GM23338 (cell line): Measurements from ENCODE around the gene CDIPT. TPM values are rescaled to one million over a fixed set of nuclear protein-coding genes. Genes with fewer than 3 reads are reported as not detected.

Experiments
- ATAC-seq: fragments of 200-7000 bp; cut with Tn5 transposase; 3 replicates; pipeline ENCODE4 v1.9.1; 2020
- DNase-seq: peaks from one replicate; pipeline ENCODE4 v3.0.0-alpha.2; 2015; ENCODE audit warnings: low spot score
- H2AFZ ChIP-seq: fragments of 200-600 bp; sonication (generic); 2 replicates; pipeline ENCODE4 v1.8.0; 2016; ENCODE audit warnings: antibody characterized with exemption, mild to moderate bottlenecking, moderate library complexity
- H3F3A ChIP-seq: fragments of 200-600 bp; sonication (generic); replicated peaks from 2 replicates; pipeline ENCODE4 v1.8.0; 2017; ENCODE audit warnings: antibody characterized with exemption, mixed run types, low read depth
- H3K27ac ChIP-seq: fragments of 200-600 bp; sonication (generic); 2 replicates; pipeline ENCODE4 v1.6.1; 2016; ENCODE audit warnings: low read depth
- H3K27me3 ChIP-seq: fragments of 200-600 bp; sonication (generic); 2 replicates; pipeline ENCODE4 v1.8.0; 2016; ENCODE audit warnings: mild to moderate bottlenecking, mixed run types, moderate library complexity; ENCODE audit not compliant: insufficient read depth
- H3K36me3 ChIP-seq: fragments of 200-600 bp; sonication (generic); 2 replicates; pipeline ENCODE4 v1.8.0; 2016; ENCODE audit warnings: mild to moderate bottlenecking; ENCODE audit not compliant: insufficient read depth
- H3K4me1 ChIP-seq: fragments of 200-600 bp; sonication (generic); 2 replicates; pipeline ENCODE4 v1.8.0; 2016; ENCODE audit warnings: mild to moderate bottlenecking, moderate library complexity; ENCODE audit not compliant: insufficient read depth
- H3K4me2 ChIP-seq: fragments of 200-600 bp; sonication (generic); 2 replicates; pipeline ENCODE4 v1.7.1; 2017; ENCODE audit warnings: mixed run types
- H3K4me3 ChIP-seq: fragments of 200-600 bp; sonication (generic); 2 replicates; pipeline ENCODE4 v1.6.1; 2016; ENCODE audit warnings: mixed run types
- H3K79me2 ChIP-seq: fragments of 200-600 bp; sonication (generic); replicated peaks from 2 replicates; pipeline ENCODE4 v1.8.0; 2017; ENCODE audit warnings: mild to moderate bottlenecking; ENCODE audit not compliant: insufficient read depth
- H3K9me2 ChIP-seq: fragments of 200-600 bp; sonication (generic); 2 replicates; pipeline ENCODE4 v1.8.0; 2017; ENCODE audit not compliant: insufficient read depth
- H4K20me1 ChIP-seq: fragments of 200-600 bp; sonication (generic); replicated peaks from 2 replicates; pipeline ENCODE4 v1.8.0; 2017; ENCODE audit warnings: mild to moderate bottlenecking; ENCODE audit not compliant: insufficient read depth
- H3K27ac Mint-ChIP-seq: 2 replicates; pipeline ENCODE4 v1.8.0; 2020; ENCODE audit warnings: inconsistent platforms, mild to moderate bottlenecking, moderate library complexity, mixed read lengths
- H3K27me3 Mint-ChIP-seq: 3 replicates; pipeline ENCODE4 v1.8.0; 2022; ENCODE audit warnings: low read depth, mild to moderate bottlenecking, moderate library complexity, mixed read lengths, inconsistent platforms; ENCODE audit not compliant: insufficient read depth, poor library complexity
- H3K36me3 Mint-ChIP-seq: 3 replicates; pipeline ENCODE4 v1.8.0; 2021; ENCODE audit warnings: low read depth, mild to moderate bottlenecking, inconsistent platforms, moderate library complexity, mixed read lengths
- H3K4me1 Mint-ChIP-seq: 3 replicates; pipeline ENCODE4 v1.8.0; 2020; ENCODE audit warnings: mild to moderate bottlenecking, inconsistent platforms, mixed read lengths
- H3K4me3 Mint-ChIP-seq: 3 replicates; pipeline ENCODE4 v1.8.0; 2021; ENCODE audit warnings: moderate library complexity, mild to moderate bottlenecking, inconsistent platforms, mixed read lengths
- H3K9me3 Mint-ChIP-seq: 3 replicates; pipeline ENCODE4 v1.8.0; 2020; ENCODE audit warnings: moderate library complexity, mild to moderate bottlenecking, inconsistent platforms, mixed read lengths
- CREB1 ChIP-seq: fragments of 250-450 bp; sonication (Bioruptor Pico); IDR thresholded peaks from 2 replicates; pipeline ENCODE4 v1.5.0; 2020; ENCODE audit warnings: low read depth, mild to moderate bottlenecking, moderate library complexity
- EZH2phosphoT487 ChIP-seq: fragments of 200-600 bp; sonication (generic); IDR thresholded peaks from one replicate; pipeline ENCODE4 v1.8.1; 2018; ENCODE audit warnings: antibody characterized with exemption; ENCODE audit not compliant: unreplicated experiment
- JUNB ChIP-seq: IDR thresholded peaks from one replicate; pipeline ENCODE4 v1.6.1; 2016; ENCODE audit warnings: antibody characterized with exemption; ENCODE audit not compliant: unreplicated experiment
- POLR2AphosphoS5 ChIP-seq: IDR thresholded peaks from 2 replicates; pipeline ENCODE4 v1.6.1; 2016; ENCODE audit warnings: antibody characterized with exemption, low read depth
- STAT1 ChIP-seq: IDR thresholded peaks from one replicate; pipeline ENCODE4 v1.6.1; 2016; ENCODE audit warnings: antibody characterized with exemption; ENCODE audit not compliant: unreplicated experiment
- ZNF114 ChIP-seq: fragments of 250-450 bp; sonication (Bioruptor Pico); IDR thresholded peaks from 2 replicates; pipeline ENCODE4 v1.5.0; 2020; ENCODE audit warnings: mild to moderate bottlenecking, moderate library complexity
- polyA plus RNA-seq: library from polyadenylated mRNA; unstranded; fragments of >200 nt; fragmentation: Nextera tagmentation; extraction: Ambion mirVana; gene quantifications from 2 replicates; pipeline ENCODE4 v1.2.1, GENCODE V29; 2016
- total RNA-seq: library from RNA; depleted of rRNA; stranded (reverse); fragments of >200 nt; shearing (Covaris generic); gene quantifications from 2 replicates; pipeline ENCODE4 v1.2.3, GENCODE V29; 2014
- TF ChIP-seq, protein P1 (sequence below): fragments of 250-450 bp; sonication (Bioruptor Pico); IDR thresholded peaks from 2 replicates; pipeline ENCODE4 v1.5.0; 2020; ENCODE audit warnings: mild to moderate bottlenecking, moderate library complexity
- TF ChIP-seq, protein P2 (sequence below), 2 experiments: fragments of 200-600 bp in 1 of 2; sonication (generic) in 1 of 2; conservative IDR thresholded peaks; 2 replicates each; pipeline versions ENCODE4 v1.5.1 to v1.6.1; 2016 to 2017; ENCODE audit warnings: antibody characterized with exemption in 2 of 2, low read depth in 2 of 2, mild to moderate bottlenecking in 2 of 2, moderate library complexity in 1 of 2
- TF ChIP-seq, protein P3 (sequence below): IDR thresholded peaks from one replicate; pipeline ENCODE4 v1.6.1; 2018; ENCODE audit warnings: antibody characterized with exemption; ENCODE audit not compliant: unreplicated experiment

Gene CDIPT
- total and polyA plus RNA-seq, 2 experiments from 2014 or later: 36.2 to 78.1 TPM

DNA sequence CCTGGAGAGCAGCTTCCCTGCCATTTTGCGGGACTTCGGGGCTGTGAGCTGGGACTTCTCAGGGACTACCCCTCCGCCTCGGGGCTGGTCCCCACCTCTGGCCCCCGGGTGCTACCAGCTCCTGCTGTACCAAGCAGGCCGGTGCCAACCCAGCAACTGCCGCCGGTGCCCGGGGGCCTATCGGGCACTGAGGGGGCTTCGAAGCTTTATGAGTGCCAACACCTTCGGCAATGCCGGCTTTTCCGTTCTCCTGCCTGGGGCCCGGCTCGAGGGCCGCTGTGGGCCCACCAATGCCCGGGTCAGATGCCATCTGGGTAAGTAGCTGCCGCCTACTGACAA is 38.5 kb upstream of the CDIPT start:
- no peak for DNase-seq
- peaks cover 18% of the 10 kb centered on the region for H3K36me3 Mint-ChIP-seq
- no peaks in the 10 kb centered on the region for H3K9me3 Mint-ChIP-seq
- H3K27me3 Mint-ChIP-seq: peaks cover 18% of the 10 kb centered on the region
- 0 out of 2 replicates have a peak, but pooled peaks cover 6% of the 10 kb centered on the region for H4K20me1 ChIP-seq
- H3K36me3 ChIP-seq: no peaks in the 10 kb centered on the region
- H3K4me1 ChIP-seq: peaks cover 22% of the 10 kb centered on the region
- no peak overlapping the region for H2AFZ ChIP-seq
- peak overlapping the region; percentile 97 for H3K4me3 ChIP-seq
- peaks cover 14% of the 10 kb centered on the region; the same call in 1 of the 2 replicates for H3K79me2 ChIP-seq
- no peaks in the 10 kb centered on the region for H3K27me3 ChIP-seq
- TF ChIP-seq, protein P1, sequence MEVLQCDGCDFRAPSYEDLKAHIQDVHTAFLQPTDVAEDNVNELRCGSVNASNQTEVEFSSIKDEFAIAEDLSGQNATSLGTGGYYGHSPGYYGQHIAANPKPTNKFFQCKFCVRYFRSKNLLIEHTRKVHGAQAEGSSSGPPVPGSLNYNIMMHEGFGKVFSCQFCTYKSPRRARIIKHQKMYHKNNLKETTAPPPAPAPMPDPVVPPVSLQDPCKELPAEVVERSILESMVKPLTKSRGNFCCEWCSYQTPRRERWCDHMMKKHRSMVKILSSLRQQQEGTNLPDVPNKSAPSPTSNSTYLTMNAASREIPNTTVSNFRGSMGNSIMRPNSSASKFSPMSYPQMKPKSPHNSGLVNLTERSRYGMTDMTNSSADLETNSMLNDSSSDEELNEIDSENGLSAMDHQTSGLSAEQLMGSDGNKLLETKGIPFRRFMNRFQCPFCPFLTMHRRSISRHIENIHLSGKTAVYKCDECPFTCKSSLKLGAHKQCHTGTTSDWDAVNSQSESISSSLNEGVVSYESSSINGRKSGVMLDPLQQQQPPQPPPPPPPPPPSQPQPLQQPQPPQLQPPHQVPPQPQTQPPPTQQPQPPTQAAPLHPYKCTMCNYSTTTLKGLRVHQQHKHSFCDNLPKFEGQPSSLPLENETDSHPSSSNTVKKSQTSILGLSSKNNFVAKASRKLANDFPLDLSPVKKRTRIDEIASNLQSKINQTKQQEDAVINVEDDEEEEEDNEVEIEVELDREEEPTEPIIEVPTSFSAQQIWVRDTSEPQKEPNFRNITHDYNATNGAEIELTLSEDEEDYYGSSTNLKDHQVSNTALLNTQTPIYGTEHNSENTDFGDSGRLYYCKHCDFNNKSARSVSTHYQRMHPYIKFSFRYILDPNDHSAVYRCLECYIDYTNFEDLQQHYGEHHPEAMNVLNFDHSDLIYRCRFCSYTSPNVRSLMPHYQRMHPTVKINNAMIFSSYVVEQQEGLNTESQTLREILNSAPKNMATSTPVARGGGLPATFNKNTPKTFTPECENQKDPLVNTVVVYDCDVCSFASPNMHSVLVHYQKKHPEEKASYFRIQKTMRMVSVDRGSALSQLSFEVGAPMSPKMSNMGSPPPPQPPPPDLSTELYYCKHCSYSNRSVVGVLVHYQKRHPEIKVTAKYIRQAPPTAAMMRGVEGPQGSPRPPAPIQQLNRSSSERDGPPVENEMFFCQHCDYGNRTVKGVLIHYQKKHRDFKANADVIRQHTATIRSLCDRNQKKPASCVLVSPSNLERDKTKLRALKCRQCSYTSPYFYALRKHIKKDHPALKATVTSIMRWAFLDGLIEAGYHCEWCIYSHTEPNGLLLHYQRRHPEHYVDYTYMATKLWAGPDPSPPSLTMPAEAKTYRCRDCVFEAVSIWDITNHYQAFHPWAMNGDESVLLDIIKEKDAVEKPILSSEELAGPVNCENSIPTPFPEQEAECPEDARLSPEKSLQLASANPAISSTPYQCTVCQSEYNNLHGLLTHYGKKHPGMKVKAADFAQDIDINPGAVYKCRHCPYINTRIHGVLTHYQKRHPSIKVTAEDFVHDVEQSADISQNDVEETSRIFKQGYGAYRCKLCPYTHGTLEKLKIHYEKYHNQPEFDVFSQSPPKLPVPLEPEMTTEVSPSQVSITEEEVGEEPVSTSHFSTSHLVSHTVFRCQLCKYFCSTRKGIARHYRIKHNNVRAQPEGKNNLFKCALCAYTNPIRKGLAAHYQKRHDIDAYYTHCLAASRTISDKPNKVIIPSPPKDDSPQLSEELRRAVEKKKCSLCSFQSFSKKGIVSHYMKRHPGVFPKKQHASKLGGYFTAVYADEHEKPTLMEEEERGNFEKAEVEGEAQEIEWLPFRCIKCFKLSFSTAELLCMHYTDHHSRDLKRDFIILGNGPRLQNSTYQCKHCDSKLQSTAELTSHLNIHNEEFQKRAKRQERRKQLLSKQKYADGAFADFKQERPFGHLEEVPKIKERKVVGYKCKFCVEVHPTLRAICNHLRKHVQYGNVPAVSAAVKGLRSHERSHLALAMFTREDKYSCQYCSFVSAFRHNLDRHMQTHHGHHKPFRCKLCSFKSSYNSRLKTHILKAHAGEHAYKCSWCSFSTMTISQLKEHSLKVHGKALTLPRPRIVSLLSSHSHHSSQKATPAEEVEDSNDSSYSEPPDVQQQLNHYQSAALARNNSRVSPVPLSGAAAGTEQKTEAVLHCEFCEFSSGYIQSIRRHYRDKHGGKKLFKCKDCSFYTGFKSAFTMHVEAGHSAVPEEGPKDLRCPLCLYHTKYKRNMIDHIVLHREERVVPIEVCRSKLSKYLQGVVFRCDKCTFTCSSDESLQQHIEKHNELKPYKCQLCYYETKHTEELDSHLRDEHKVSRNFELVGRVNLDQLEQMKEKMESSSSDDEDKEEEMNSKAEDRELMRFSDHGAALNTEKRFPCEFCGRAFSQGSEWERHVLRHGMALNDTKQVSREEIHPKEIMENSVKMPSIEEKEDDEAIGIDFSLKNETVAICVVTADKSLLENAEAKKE (CRISPR knock-in tag): no peak
- H3K9me2 ChIP-seq: no peaks in the 10 kb centered on the region
- no peak overlapping the region for H3K27ac Mint-ChIP-seq
- 0 out of 2 replicates have a peak, but pooled peaks cover 6% of the 10 kb centered on the region for H3F3A ChIP-seq
- H3K4me3 Mint-ChIP-seq: peak overlapping the region; percentile 88
- no peak overlapping the region for H3K27ac ChIP-seq
- ATAC-seq: no peak
- H3K4me1 Mint-ChIP-seq: peaks cover 31% of the 10 kb centered on the region
- peak overlapping the region; percentile 100 for H3K4me2 ChIP-seq

DNA sequence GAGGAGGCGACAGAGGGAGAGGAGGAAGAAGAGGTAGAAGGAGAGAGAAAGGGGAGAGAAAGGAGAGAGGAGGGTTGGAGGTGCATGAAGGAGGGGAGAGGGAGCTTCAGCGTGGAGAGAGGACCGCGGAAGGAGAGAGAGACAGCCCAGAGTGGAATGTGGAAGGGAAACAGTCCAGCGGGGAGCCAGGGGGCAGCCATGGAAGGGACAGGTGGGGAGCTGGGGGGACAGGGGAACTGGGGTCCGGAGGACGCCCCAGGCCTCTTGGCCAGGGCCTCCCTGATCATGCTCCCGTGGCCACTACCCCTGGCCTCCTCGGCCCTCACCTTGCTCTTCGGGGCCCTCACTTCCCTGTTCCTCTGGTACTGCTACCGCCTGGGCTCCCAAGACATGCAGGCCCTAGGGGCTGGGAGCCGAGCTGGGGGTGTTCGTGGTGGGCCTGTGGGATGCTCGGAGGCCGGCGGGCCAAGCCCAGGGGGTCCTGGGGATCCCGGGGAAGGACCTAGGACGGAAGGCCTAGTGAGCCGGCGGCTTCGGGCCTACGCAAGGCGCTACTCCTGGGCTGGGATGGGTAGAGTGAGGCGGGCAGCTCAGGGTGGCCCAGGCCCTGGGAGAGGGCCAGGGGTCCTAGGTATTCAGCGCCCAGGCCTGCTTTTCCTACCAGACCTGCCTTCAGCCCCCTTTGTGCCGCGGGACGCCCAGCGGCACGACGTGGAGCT is 38.0 kb upstream of the CDIPT start:
- H2AFZ ChIP-seq: peak overlapping the region; percentile 89
- Mint-ChIP-seq H3K4me3 (peak overlapping the region; percentile 88), H3K36me3 (peaks cover 14% of the 10 kb centered on the region), H3K27ac (peak overlapping the region; percentile 13), H3K27me3 (peaks cover 16% of the 10 kb centered on the region), H3K9me3 (no peaks in the 10 kb centered on the region), H3K4me1 (peaks cover 28% of the 10 kb centered on the region)
- peak overlapping the region; percentile 74; the same call in 1 of the 2 replicates for H3K27ac ChIP-seq
- H3F3A ChIP-seq: 0 out of 2 replicates have a peak, but pooled peaks cover 6% of the 10 kb centered on the region
- peaks cover 14% of the 10 kb centered on the region; the same call in 1 of the 2 replicates for H3K79me2 ChIP-seq
- no peaks in the 10 kb centered on the region for H3K9me2 ChIP-seq
- H3K4me1 ChIP-seq: peaks cover 22% of the 10 kb centered on the region
- no peaks in the 10 kb centered on the region for H3K36me3 ChIP-seq
- peak overlapping the region; percentile 97 for H3K4me3 ChIP-seq
- 0 out of 2 replicates have a peak, but pooled peaks cover 6% of the 10 kb centered on the region for H4K20me1 ChIP-seq
- peak; percentile 2; the same call in 2 of the 3 replicates for ATAC-seq
- H3K27me3 ChIP-seq: no peaks in the 10 kb centered on the region
- H3K4me2 ChIP-seq: peak overlapping the region; percentile 100
- peak; percentile 41 for DNase-seq
- TF ChIP-seq, protein P2, sequence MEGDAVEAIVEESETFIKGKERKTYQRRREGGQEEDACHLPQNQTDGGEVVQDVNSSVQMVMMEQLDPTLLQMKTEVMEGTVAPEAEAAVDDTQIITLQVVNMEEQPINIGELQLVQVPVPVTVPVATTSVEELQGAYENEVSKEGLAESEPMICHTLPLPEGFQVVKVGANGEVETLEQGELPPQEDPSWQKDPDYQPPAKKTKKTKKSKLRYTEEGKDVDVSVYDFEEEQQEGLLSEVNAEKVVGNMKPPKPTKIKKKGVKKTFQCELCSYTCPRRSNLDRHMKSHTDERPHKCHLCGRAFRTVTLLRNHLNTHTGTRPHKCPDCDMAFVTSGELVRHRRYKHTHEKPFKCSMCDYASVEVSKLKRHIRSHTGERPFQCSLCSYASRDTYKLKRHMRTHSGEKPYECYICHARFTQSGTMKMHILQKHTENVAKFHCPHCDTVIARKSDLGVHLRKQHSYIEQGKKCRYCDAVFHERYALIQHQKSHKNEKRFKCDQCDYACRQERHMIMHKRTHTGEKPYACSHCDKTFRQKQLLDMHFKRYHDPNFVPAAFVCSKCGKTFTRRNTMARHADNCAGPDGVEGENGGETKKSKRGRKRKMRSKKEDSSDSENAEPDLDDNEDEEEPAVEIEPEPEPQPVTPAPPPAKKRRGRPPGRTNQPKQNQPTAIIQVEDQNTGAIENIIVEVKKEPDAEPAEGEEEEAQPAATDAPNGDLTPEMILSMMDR (conservative IDR thresholded peaks at IDR 0.05; ENCODE audit: low read depth in 2 of 2): no peak
- TF ChIP-seq STAT1 (no peak), ZNF114 (CRISPR knock-in tag) (no peak), JUNB (no peak), POLR2AphosphoS5 (no peak), EZH2phosphoT487 (no peak), CREB1 (CRISPR knock-in tag) (no peak)
- TF ChIP-seq, protein P3, sequence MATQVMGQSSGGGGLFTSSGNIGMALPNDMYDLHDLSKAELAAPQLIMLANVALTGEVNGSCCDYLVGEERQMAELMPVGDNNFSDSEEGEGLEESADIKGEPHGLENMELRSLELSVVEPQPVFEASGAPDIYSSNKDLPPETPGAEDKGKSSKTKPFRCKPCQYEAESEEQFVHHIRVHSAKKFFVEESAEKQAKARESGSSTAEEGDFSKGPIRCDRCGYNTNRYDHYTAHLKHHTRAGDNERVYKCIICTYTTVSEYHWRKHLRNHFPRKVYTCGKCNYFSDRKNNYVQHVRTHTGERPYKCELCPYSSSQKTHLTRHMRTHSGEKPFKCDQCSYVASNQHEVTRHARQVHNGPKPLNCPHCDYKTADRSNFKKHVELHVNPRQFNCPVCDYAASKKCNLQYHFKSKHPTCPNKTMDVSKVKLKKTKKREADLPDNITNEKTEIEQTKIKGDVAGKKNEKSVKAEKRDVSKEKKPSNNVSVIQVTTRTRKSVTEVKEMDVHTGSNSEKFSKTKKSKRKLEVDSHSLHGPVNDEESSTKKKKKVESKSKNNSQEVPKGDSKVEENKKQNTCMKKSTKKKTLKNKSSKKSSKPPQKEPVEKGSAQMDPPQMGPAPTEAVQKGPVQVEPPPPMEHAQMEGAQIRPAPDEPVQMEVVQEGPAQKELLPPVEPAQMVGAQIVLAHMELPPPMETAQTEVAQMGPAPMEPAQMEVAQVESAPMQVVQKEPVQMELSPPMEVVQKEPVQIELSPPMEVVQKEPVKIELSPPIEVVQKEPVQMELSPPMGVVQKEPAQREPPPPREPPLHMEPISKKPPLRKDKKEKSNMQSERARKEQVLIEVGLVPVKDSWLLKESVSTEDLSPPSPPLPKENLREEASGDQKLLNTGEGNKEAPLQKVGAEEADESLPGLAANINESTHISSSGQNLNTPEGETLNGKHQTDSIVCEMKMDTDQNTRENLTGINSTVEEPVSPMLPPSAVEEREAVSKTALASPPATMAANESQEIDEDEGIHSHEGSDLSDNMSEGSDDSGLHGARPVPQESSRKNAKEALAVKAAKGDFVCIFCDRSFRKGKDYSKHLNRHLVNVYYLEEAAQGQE: no peak
